GM21717 (cell line): Measurements from ENCODE around the gene TCF7L1.
"Not testable (repeated sequence)": the region's sequence is repeated elsewhere in the genome, so short reads cannot be mapped to it uniquely, and the experiment has no call there.

Experiments used
- ATAC-seq: cut with Tn5 transposase; IDR thresholded peaks from one replicate; pipeline ENCODE4 v1.9.1; 2021; ENCODE audit warnings: mild to moderate bottlenecking, moderate library complexity; ENCODE audit not compliant: unreplicated experiment

The TCF7L1 gene

GRCh38 chr2:85312404-85312803, 179.2 kb downstream of the TCF7L1 start:
- ATAC-seq = no peak

- no peak for ATAC-seq
Measured at GRCh38 chr2:85314884-85315242, 181.7 kb downstream of the TCF7L1 start.

GRCh38 chr2:85315921-85316320, 182.7 kb downstream of the TCF7L1 start:
- ATAC-seq = not testable (repeated sequence)

GRCh38 chr2:85318222-85319074, 185.3 kb downstream of the TCF7L1 start:
- no peak for ATAC-seq

GRCh38 chr2:85319796-85320195, 186.6 kb downstream of the TCF7L1 start:
- ATAC-seq = no peak

GRCh38 chr2:85323351-85323987, 190.3 kb downstream of the TCF7L1 start:
- no peak for ATAC-seq

- ATAC-seq = not testable (repeated sequence)
Measured at GRCh38 chr2:85323988-85324367, 190.8 kb downstream of the TCF7L1 start.

- ATAC-seq = no peak
Measured at GRCh38 chr2:85324639-85325465, 191.7 kb downstream of the TCF7L1 start.

- no peak for ATAC-seq
Measured at GRCh38 chr2:85325466-85325811, 192.2 kb downstream of the TCF7L1 start.

- peak; percentile 40 for ATAC-seq
Measured at GRCh38 chr2:85326406-85327159, 193.4 kb downstream of the TCF7L1 start.

GRCh38 chr2:85327160-85327821, 194.1 kb downstream of the TCF7L1 start:
- ATAC-seq = peak; percentile 27

- ATAC-seq = peak; percentile 88
Measured at GRCh38 chr2:85327822-85328617, 194.8 kb downstream of the TCF7L1 start, which contains the start of gene TGOLN2. Gene TGOLN2 (minus strand): TSS chr2:85327989. CDS start chr2:85327962, 27 bp downstream.

GRCh38 chr2:85329181-85329651, 196.0 kb downstream of the TCF7L1 start:
- ATAC-seq = no peak

GRCh38 chr2:85329701-85330100, 196.5 kb downstream of the TCF7L1 start:
- not testable (repeated sequence) for ATAC-seq

GRCh38 chr2:85330839-85331636, 197.8 kb downstream of the TCF7L1 start:
- ATAC-seq = no peak

GRCh38 chr2:85333877-85334276, 200.7 kb downstream of the TCF7L1 start:
- ATAC-seq = not testable (repeated sequence)

- ATAC-seq = no peak
Measured at GRCh38 chr2:85334928-85335327, 201.7 kb downstream of the TCF7L1 start.
